Ectodermal cell (in vitro differentiated cells): ENCODE measurements around the gene IL1RAPL1.

Source experiments
- H3K27ac ChIP-seq: 2 replicates; pipeline ENCODE4 v1.7.0; 2013; ENCODE audit warnings: mild to moderate bottlenecking, low read depth, low read length; ENCODE audit not compliant: insufficient read depth, poor library complexity, severe bottlenecking
- H3K27me3 ChIP-seq: 2 replicates; pipeline ENCODE4 v1.7.0; 2013; ENCODE audit warnings: mild to moderate bottlenecking, low read length; ENCODE audit not compliant: insufficient read depth, control insufficient read depth, poor library complexity, severe bottlenecking
- H3K36me3 ChIP-seq: one replicate; pipeline ENCODE4 v1.7.0; 2013; ENCODE audit warnings: low read length; ENCODE audit not compliant: control insufficient read depth, insufficient read depth
- H3K4me1 ChIP-seq: one replicate; pipeline ENCODE4 v1.7.0; 2013; ENCODE audit warnings: low read length; ENCODE audit not compliant: control insufficient read depth, insufficient read depth
- H3K4me3 ChIP-seq: 2 replicates; pipeline ENCODE4 v1.7.0; 2013; ENCODE audit warnings: low read depth, low read length, control low read depth; ENCODE audit not compliant: insufficient read depth
- H3K9me3 ChIP-seq: 2 replicates; pipeline ENCODE4 v1.7.0; 2013; ENCODE audit warnings: mild to moderate bottlenecking, low read length, moderate library complexity; ENCODE audit not compliant: control insufficient read depth
- WGBS, 2 experiments: methylation state at CpG; one replicate each; pipeline ENCODE4 v1.1.7; 2013; ENCODE audit warnings: missing lambda C conversion rate in 2 of 2; 5-methylcytosine and 5-hydroxymethylcytosine counted together

The IL1RAPL1 gene

GRCh38 chrX:29065477-29065876 is 478.2 kb downstream of the IL1RAPL1 start:
- 93 to 100% methylated on average over 1 to 2 of the region's 2 CpGs for WGBS, 2 experiments

GRCh38 chrX:29066516-29066915 is 479.3 kb downstream of the IL1RAPL1 start:
- Histone ChIP-seq H3K27ac (no peak overlapping the region), H3K4me3 (no peak overlapping the region), H3K4me1 (no peaks in the 10 kb centered on the region), H3K27me3 (no peaks in the 10 kb centered on the region), H3K9me3 (no peaks in the 10 kb centered on the region), H3K36me3 (no peaks in the 10 kb centered on the region)
- 20 to 22% methylated on average over 1 of the region's 1 CpG for WGBS, 2 experiments

More at GRCh38 chrX:29065477-29065876, 478.2 kb downstream of the IL1RAPL1 start:
- Histone ChIP-seq H3K9me3 (no peaks in the 10 kb centered on the region), H3K4me1 (no peaks in the 10 kb centered on the region), H3K4me3 (no peak overlapping the region), H3K27me3 (no peaks in the 10 kb centered on the region), H3K36me3 (no peaks in the 10 kb centered on the region), H3K27ac (no peak overlapping the region)

- Histone ChIP-seq H3K4me1 (no peaks in the 10 kb centered on the region), H3K27me3 (no peaks in the 10 kb centered on the region)
- WGBS, 2 experiments: 68 to 87% methylated on average over 3 to 4 of the region's 4 CpGs
Observed at GRCh38 chrX:29067351-29067750, 480.1 kb downstream of the IL1RAPL1 start.

DNA sequence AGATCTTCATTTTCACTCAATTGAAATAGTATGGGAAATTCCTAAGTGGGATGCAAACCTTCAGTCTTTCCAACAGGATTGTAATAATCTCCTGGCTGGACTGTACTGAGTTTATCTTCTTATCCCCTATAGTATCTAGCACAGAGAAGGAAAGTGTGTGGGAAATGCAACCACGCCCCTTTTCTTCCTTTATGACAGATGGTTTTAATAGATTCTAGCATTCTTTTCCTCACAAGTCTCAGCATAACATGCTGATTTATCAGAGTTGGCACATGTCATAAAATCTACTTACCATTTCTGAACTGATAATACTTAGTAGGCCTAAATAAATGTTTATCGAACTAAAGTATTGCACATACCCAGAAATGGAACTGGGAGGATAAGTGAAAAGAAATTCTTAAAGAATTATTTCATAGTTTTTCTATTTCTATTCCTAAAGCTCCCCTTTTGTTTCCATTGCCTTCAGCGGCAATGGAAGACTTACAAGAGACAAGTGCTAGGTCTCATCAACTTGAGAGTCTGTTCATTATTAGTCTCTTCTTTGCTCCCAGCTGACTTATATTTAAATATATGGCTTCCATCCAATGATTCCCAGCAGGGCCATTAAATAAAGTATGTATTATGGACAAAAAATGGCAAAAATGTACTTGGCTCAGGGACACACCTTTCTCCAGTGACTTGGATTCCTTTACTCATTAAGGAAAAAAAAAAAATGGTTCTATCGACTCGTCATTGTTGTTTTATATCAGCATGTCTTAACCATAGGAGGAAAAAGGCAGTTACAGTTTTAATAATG is 484.5 kb downstream of the IL1RAPL1 start:
- 92% methylated on average over 2 of the region's 5 CpGs; no CpG with 5 or more reads in 1 of the 2 experiments for WGBS, 2 experiments
- Histone ChIP-seq H3K27ac (no peak overlapping the region), H3K4me3 (no peak overlapping the region), H3K9me3 (no peaks in the 10 kb centered on the region), H3K4me1 (no peaks in the 10 kb centered on the region), H3K27me3 (no peaks in the 10 kb centered on the region), H3K36me3 (no peaks in the 10 kb centered on the region)

More at GRCh38 chrX:29067351-29067750, 480.1 kb downstream of the IL1RAPL1 start:
- H3K4me3 ChIP-seq: no peak overlapping the region
- H3K36me3 ChIP-seq: no peaks in the 10 kb centered on the region
- no peak overlapping the region for H3K27ac ChIP-seq
- no peaks in the 10 kb centered on the region for H3K9me3 ChIP-seq

GRCh38 chrX:29082558-29082957 is 495.3 kb downstream of the IL1RAPL1 start:
- WGBS, 2 experiments: 90 to 92% methylated on average over 3 of the region's 3 CpGs
- Histone ChIP-seq H3K27ac (no peak overlapping the region), H3K27me3 (no peaks in the 10 kb centered on the region), H3K4me3 (no peak overlapping the region), H3K9me3 (no peaks in the 10 kb centered on the region), H3K4me1 (no peaks in the 10 kb centered on the region), H3K36me3 (no peaks in the 10 kb centered on the region)

- Histone ChIP-seq H3K27me3 (no peaks in the 10 kb centered on the region), H3K27ac (no peak overlapping the region), H3K4me3 (no peak overlapping the region), H3K9me3 (no peaks in the 10 kb centered on the region), H3K4me1 (no peaks in the 10 kb centered on the region), H3K36me3 (no peaks in the 10 kb centered on the region)
- WGBS, 2 experiments: 54 to 67% methylated on average over 1 of the region's 2 CpGs
Observed at GRCh38 chrX:29083823-29084222, 496.6 kb downstream of the IL1RAPL1 start.

GRCh38 chrX:29090811-29091210 is 503.6 kb downstream of the IL1RAPL1 start:
- H3K27ac ChIP-seq: no peak overlapping the region
- no peak overlapping the region for H3K4me3 ChIP-seq
- WGBS, 2 experiments: 80 to 85% methylated on average over 1 to 2 of the region's 2 CpGs

GRCh38 chrX:29107231-29107630 is 520.0 kb downstream of the IL1RAPL1 start:
- no CpG with 5 or more reads among the region's 1 CpG for WGBS, 2 experiments
- Histone ChIP-seq H3K4me3 (no peak overlapping the region), H3K9me3 (no peaks in the 10 kb centered on the region), H3K27ac (no peak overlapping the region), H3K27me3 (no peaks in the 10 kb centered on the region), H3K4me1 (no peaks in the 10 kb centered on the region), H3K36me3 (no peaks in the 10 kb centered on the region)

More at GRCh38 chrX:29090811-29091210, 503.6 kb downstream of the IL1RAPL1 start:
- no peaks in the 10 kb centered on the region for H3K36me3 ChIP-seq
- H3K27me3 ChIP-seq: no peaks in the 10 kb centered on the region
- no peaks in the 10 kb centered on the region for H3K4me1 ChIP-seq
- no peaks in the 10 kb centered on the region for H3K9me3 ChIP-seq

- WGBS, 2 experiments: 100% methylated on average over 1 of the region's 3 CpGs; no CpG with 5 or more reads in 1 of the 2 experiments
- Histone ChIP-seq H3K9me3 (no peaks in the 10 kb centered on the region), H3K27me3 (no peaks in the 10 kb centered on the region), H3K36me3 (no peaks in the 10 kb centered on the region), H3K4me1 (no peaks in the 10 kb centered on the region), H3K4me3 (no peak overlapping the region), H3K27ac (no peak overlapping the region)
Observed at GRCh38 chrX:29110041-29110440, 522.8 kb downstream of the IL1RAPL1 start.

- no peaks in the 10 kb centered on the region for H3K9me3 ChIP-seq
- 82% methylated on average over 1 of the region's 1 CpG; no CpG with 5 or more reads in 1 of the 2 experiments for WGBS, 2 experiments
- H3K4me1 ChIP-seq: no peaks in the 10 kb centered on the region
- H3K27me3 ChIP-seq: no peaks in the 10 kb centered on the region
- no peaks in the 10 kb centered on the region for H3K36me3 ChIP-seq
- no peak overlapping the region for H3K4me3 ChIP-seq
- H3K27ac ChIP-seq: no peak overlapping the region
Observed at GRCh38 chrX:29113221-29113620, 526.0 kb downstream of the IL1RAPL1 start.
